Spleen (tissue), 7 donors: ENCODE measurements around the gene PSRC1.

Experiments used
- CTCF ChIP-seq, 11 experiments: fragments of 200-600 bp in 7 of 11; fragments of 450-650 bp in 4 of 11; sonication (generic) in 4 of 11; IDR thresholded peaks in 8 of 11; conservative IDR thresholded peaks in 3 of 11; 1 replicate in 7 of 11; 2 replicates in 4 of 11; pipeline versions ENCODE4 v1.4.0 to v1.8.0; 2016 to 2021; ENCODE audit warnings: antibody characterized with exemption in 11 of 11, inconsistent platforms in 4 of 11, mild to moderate bottlenecking in 1 of 11
- POLR2A ChIP-seq, 3 donors: fragments of 450-650 bp; IDR thresholded peaks; one replicate each; pipeline ENCODE4 v1.5.1; 2017; ENCODE audit warnings: antibody characterized with exemption in 3 of 3, mild to moderate bottlenecking in 1 of 3
- donor health status: DM: no; HTN: no; CAD: no; lungs with moderate emphysema.
- donor health status: DM: no; HTN: no; CAD: no.
- donor health status: DM: no; HTN: no; CAD: no.

- TF ChIP-seq CTCF (IDR thresholded peaks at IDR 0.05 in 8 of 11, conservative IDR thresholded peaks at IDR 0.05 in 3 of 11): no peak
- no peak for TF ChIP-seq POLR2A (IDR thresholded peaks at IDR 0.05)
Measured at GRCh38 chr1:109294481-109294880, 11.5 kb upstream of the PSRC1 start.
